Hepatocyte (in vitro differentiated cells): Measurements from ENCODE around the gene USP9Y. TPM values are rescaled to one million over a fixed set of nuclear protein-coding genes. Genes with fewer than 3 reads are reported as not detected.

Experiments
- DNase-seq: peaks from one replicate; pipeline ENCODE4 v3.0.0-alpha.2; 2016; ENCODE audit warnings: low spot score
- H2AFZ ChIP-seq: fragments of 200-600 bp; sonication (generic); 2 replicates; pipeline ENCODE4 v1.6.0; 2016; ENCODE audit warnings: antibody characterized with exemption, mild to moderate bottlenecking
- H3K27ac ChIP-seq: fragments of 200-600 bp; sonication (generic); 2 replicates; pipeline ENCODE4 v1.5.1; 2016; ENCODE audit warnings: mild to moderate bottlenecking
- H3K27me3 ChIP-seq: fragments of 200-600 bp; sonication (generic); 2 replicates; pipeline ENCODE4 v1.6.1; 2016
- H3K36me3 ChIP-seq: fragments of 200-600 bp; sonication (generic); replicated peaks from 2 replicates; pipeline ENCODE4 v1.5.1; 2016; ENCODE audit warnings: low read depth; ENCODE audit not compliant: insufficient read depth
- H3K4me1 ChIP-seq: fragments of 200-600 bp; sonication (generic); 2 replicates; pipeline ENCODE4 v1.5.1; 2016; ENCODE audit warnings: mild to moderate bottlenecking, moderate library complexity; ENCODE audit not compliant: insufficient read depth
- H3K4me2 ChIP-seq: fragments of 200-600 bp; sonication (generic); 2 replicates; pipeline ENCODE4 v1.6.0; 2016
- H3K4me3 ChIP-seq: fragments of 200-600 bp; sonication (generic); 2 replicates; pipeline ENCODE4 v1.5.1; 2016; ENCODE audit warnings: mild to moderate bottlenecking
- H3K79me2 ChIP-seq: fragments of 200-600 bp; sonication (generic); 2 replicates; pipeline ENCODE4 v1.6.0; 2017; ENCODE audit warnings: mild to moderate bottlenecking
- H3K9me2 ChIP-seq: fragments of 200-600 bp; sonication (generic); replicated peaks from 2 replicates; pipeline ENCODE4 v1.6.0; 2017; ENCODE audit warnings: mild to moderate bottlenecking; ENCODE audit not compliant: insufficient read depth
- H3K9me3 ChIP-seq: fragments of 200-600 bp; sonication (generic); 2 replicates; pipeline ENCODE4 v1.5.1; 2016; ENCODE audit warnings: low read depth, mild to moderate bottlenecking
- H4K20me1 ChIP-seq: fragments of 200-600 bp; sonication (generic); 2 replicates; pipeline ENCODE4 v1.6.0; 2016; ENCODE audit warnings: mild to moderate bottlenecking; ENCODE audit not compliant: insufficient read depth, poor library complexity, severe bottlenecking
- CTCF ChIP-seq: fragments of 200-600 bp; sonication (generic); IDR thresholded peaks from 2 replicates; pipeline ENCODE4 v1.5.1; 2016; ENCODE audit warnings: antibody characterized with exemption, mild to moderate bottlenecking; ENCODE audit not compliant: poor library complexity
- EZH2 ChIP-seq: fragments of 200-600 bp; sonication (generic); IDR thresholded peaks from 2 replicates; pipeline ENCODE4 v1.6.1; 2016; ENCODE audit warnings: antibody characterized with exemption, mild to moderate bottlenecking, borderline replicate concordance
- EZH2phosphoT487 ChIP-seq: fragments of 200-600 bp; sonication (generic); IDR thresholded peaks from one replicate; pipeline ENCODE4 v1.6.1; 2018; ENCODE audit warnings: antibody characterized with exemption, mild to moderate bottlenecking, low read depth, moderate library complexity; ENCODE audit not compliant: unreplicated experiment, severe bottlenecking
- WGBS: methylation state at CpG from one replicate; pipeline ENCODE4 v1.1.6; 2016; ENCODE audit warnings: low lambda C conversion rate; ENCODE audit errors: missing lambda C conversion rate; 5-methylcytosine and 5-hydroxymethylcytosine counted together
- polyA plus RNA-seq: library from polyadenylated mRNA; unstranded; fragments of >200 nt; fragmentation: Nextera tagmentation; extraction: Ambion mirVana; gene quantifications from 2 replicates; pipeline ENCODE4 v1.2.1, GENCODE V29; 2016
- total RNA-seq: library from RNA; depleted of rRNA; stranded (reverse); fragments of >200 nt; gene quantifications from 2 replicates; pipeline ENCODE4 v1.2.3, GENCODE V29; 2014

USP9Y gene
- total and polyA plus RNA-seq, 2 experiments from 2014 or later, result not detected

GRCh38 chrY:12826791-12827190 lies 125.8 kb downstream of the USP9Y start:
- no peak overlapping the region for H2AFZ ChIP-seq
- DNase-seq, result no peak
- no peaks in the 10 kb centered on the region for H3K27me3 ChIP-seq
- H3K9me2 ChIP-seq, result no peaks in the 10 kb centered on the region
- H3K4me2 ChIP-seq, result no peak overlapping the region
- no CpG with 5 or more reads among the region's 1 CpG for WGBS
- no peaks in the 10 kb centered on the region for H3K4me1 ChIP-seq
- no peak overlapping the region for H3K4me3 ChIP-seq
- H3K27ac ChIP-seq, result no peak overlapping the region
- H3K9me3 ChIP-seq, result no peaks in the 10 kb centered on the region
- no peaks in the 10 kb centered on the region for H3K79me2 ChIP-seq
- no peak for TF ChIP-seq EZH2phosphoT487
- TF ChIP-seq EZH2, result no peak
- no peak for TF ChIP-seq CTCF
- H4K20me1 ChIP-seq, result no peaks in the 10 kb centered on the region
- no peaks in the 10 kb centered on the region for H3K36me3 ChIP-seq

GRCh38 chrY:12833284-12833683 lies 132.3 kb downstream of the USP9Y start:
- no CpG with 5 or more reads among the region's 3 CpGs for WGBS
- no peak for TF ChIP-seq CTCF
- no peak for TF ChIP-seq EZH2phosphoT487
- Histone ChIP-seq H3K27me3 (no peaks in the 10 kb centered on the region), H3K9me3 (no peaks in the 10 kb centered on the region), H3K27ac (no peak overlapping the region), H3K36me3 (no peaks in the 10 kb centered on the region), H3K4me2 (no peak overlapping the region), H2AFZ (no peak overlapping the region), H4K20me1 (no peaks in the 10 kb centered on the region), H3K4me1 (no peaks in the 10 kb centered on the region), H3K9me2 (no peaks in the 10 kb centered on the region), H3K79me2 (no peaks in the 10 kb centered on the region), H3K4me3 (no peak overlapping the region)
- DNase-seq, result no peak

- TF ChIP-seq CTCF, result no peak
- no peak for TF ChIP-seq EZH2
- no peak for TF ChIP-seq EZH2phosphoT487
- Histone ChIP-seq H4K20me1 (no peaks in the 10 kb centered on the region), H3K9me2 (no peaks in the 10 kb centered on the region), H2AFZ (no peak overlapping the region), H3K9me3 (no peaks in the 10 kb centered on the region), H3K79me2 (no peaks in the 10 kb centered on the region), H3K27ac (no peak overlapping the region), H3K4me2 (no peak overlapping the region), H3K36me3 (no peaks in the 10 kb centered on the region), H3K4me1 (no peaks in the 10 kb centered on the region), H3K4me3 (no peak overlapping the region), H3K27me3 (no peaks in the 10 kb centered on the region)
- no CpG with 5 or more reads among the region's 2 CpGs for WGBS
- DNase-seq, result no peak
Observed at GRCh38 chrY:12837550-12837949, 136.5 kb downstream of the USP9Y start.

- WGBS, result no CpG with 5 or more reads among the region's 2 CpGs
- H3K36me3 ChIP-seq, result no peaks in the 10 kb centered on the region
- H3K9me2 ChIP-seq, result no peaks in the 10 kb centered on the region
Observed at GRCh38 chrY:12841368-12841767, 140.3 kb downstream of the USP9Y start.

More at GRCh38 chrY:12841368-12841767, 140.3 kb downstream of the USP9Y start:
- no peak overlapping the region for H3K4me2 ChIP-seq
- H3K79me2 ChIP-seq, result no peaks in the 10 kb centered on the region
- H3K27me3 ChIP-seq, result no peaks in the 10 kb centered on the region
- H3K9me3 ChIP-seq, result no peaks in the 10 kb centered on the region
- H2AFZ ChIP-seq, result no peak overlapping the region
- H3K27ac ChIP-seq, result no peak overlapping the region
- H4K20me1 ChIP-seq, result no peaks in the 10 kb centered on the region
- no peak for DNase-seq
- TF ChIP-seq EZH2, result no peak
- TF ChIP-seq EZH2phosphoT487, result no peak
- TF ChIP-seq CTCF, result no peak
- no peaks in the 10 kb centered on the region for H3K4me1 ChIP-seq
- no peak overlapping the region for H3K4me3 ChIP-seq
